NCI-H748 treated with DMSO at 0.1 percent for 48 hours (cell line): ENCODE data around the gene KCNIP3.

Experiments used
- DNase-seq: peaks from one replicate; lab custom pipeline; 2025; lab: John Stamatoyannopoulos, UW

The KCNIP3 gene

DNA sequence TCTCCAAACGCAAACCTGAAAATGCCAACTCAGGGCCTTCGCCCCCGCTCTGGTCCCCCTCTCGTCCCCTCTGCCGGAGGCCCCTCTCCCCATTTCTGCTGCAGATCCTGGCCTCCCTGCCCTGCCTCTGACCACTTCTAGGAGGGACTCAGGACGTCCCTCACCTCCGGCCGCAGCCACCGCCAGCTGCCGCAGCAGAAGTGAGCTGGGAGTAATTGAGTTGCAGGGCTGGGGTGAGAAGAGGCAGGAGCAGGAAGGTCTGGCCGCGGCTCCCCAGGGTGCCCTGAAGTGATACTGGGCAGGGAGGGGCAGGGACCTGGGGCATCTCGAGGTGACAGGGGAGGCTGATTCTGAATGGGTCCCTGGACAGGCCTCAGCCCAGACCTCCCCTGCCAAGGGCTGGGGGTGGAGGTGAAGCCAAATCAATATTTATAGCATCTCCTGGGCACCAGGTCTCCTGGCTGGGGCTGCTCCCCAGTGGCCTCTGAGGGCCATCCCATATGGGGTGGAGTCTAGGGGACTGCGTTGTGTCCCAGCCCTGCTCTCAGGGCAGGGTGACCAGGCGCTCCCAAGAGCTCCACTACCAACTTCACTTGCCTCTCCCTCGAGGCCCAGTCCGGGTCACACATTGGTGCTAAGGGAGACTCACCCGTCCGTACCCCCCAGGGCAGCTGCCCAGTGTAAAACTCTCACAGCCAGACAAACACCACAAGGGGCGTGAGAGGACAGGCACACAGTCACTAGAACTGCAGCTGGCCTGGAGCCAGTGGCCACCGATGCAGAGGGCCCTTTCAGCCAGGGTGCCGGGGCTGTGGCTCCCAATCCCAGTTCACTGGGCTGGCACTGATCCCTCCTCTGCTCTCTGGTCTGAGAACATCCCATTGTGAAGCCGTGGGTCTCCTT, 33.0 kb downstream of the KCNIP3 start:
- DNase-seq, result no peak

DNA sequence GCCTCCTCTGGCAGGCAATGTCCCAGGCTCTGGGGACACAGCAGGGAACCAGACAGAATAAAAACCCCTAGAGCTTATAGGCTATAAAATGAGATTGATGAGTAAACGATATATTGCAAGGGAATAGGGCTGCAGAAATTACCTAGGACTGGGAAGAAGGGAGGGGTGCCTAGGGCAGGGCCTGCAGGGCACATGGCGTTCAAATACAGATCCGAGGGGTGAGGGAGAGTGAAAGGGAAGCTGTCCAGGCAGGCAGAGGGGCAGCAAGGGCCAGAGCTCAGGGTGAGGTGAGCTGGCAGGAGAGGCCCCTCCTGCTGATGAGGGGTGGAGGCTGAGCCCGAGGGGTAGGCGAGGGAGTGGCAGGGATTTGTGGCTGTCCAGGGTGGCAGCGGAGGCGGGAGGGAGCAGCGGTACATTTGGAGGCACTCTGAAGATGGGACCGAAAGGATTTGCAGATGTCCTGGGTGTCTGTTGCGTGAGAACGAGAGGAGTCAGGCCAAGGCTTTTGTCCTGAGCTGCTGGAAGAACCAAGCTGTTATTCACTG, 33.7 kb downstream of the KCNIP3 start:
- DNase-seq, result no peak

DNA sequence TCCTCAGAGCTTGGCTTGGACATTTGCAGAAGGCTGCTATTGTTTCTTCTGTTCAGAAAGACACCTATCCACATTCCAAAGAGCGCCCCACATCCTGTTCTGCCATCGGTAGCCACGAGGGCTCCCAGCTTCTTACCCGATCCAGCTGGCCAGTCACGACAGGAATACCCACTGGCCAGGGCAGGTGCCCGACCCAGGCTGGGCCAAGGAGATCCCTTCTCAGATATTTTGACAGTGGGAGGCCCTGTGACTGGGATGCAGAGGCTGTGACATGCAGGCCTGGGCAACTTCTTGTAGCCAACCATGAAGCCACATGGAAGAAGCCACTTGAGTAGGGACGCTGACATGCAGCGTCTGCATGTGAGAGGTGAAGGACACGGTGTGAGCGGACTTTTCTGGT, 34.5 kb downstream of the KCNIP3 start:
- DNase-seq, result no peak

DNA sequence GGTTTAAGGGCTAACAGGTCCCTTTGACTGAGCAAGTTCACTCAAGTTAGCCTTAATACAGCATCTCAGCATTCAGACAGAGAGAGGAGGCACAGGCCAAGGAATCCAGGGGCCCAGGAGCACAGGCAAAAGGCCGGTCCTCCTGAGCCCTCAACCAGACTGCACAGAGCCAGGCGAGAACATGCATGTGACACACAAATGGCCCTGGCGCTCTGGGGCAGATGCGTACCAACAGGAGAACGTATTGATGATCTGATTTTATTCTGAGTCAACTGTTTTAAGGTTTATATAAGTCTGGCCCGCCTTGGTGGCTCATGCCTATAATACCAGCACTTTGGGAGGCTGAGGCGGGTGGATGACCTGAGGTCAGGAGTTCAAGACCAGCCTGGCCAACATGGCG, 34.9 kb downstream of the KCNIP3 start:
- no peak for DNase-seq

DNA sequence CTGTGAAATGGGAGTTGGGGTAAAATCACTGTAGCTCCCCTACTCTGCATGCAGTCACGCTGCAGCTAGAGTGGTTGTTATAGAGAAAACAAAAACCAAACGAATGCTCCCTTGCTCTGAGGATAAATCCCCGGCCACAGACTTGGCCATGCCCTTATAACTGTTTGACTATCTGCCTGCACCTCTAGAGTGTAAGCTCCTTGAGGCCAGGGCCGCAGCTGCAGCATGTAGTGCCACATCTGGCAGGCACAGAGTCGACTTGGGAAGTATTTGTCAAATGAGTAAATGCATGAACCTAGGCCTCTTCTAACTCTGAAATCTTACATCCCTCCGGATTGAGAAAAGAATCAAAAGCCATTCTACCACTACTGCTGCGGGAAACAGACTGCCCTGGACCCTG, 35.9 kb downstream of the KCNIP3 start:
- DNase-seq, result no peak

DNA sequence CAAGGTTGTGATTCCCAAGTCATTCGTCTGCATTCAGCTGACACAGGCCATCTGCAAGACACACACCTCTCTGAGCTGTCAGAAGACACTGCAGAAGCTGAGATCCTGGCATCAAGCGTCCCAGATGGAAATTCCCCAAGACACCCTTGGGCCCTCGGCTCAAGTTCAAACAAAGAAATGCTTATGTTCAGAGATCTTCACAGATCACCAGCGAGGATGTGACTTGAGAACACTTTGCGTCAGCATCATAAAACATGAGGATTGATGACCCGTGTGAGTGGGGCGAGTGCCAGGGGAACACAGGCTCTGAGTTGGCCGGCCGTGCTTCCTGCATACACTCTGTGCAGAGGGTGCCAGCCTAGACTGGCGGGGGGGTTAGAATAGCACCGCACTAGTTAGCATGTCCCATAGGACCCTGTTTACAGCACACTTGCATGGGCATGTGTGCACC, 36.8 kb downstream of the KCNIP3 start:
- no peak for DNase-seq

DNA sequence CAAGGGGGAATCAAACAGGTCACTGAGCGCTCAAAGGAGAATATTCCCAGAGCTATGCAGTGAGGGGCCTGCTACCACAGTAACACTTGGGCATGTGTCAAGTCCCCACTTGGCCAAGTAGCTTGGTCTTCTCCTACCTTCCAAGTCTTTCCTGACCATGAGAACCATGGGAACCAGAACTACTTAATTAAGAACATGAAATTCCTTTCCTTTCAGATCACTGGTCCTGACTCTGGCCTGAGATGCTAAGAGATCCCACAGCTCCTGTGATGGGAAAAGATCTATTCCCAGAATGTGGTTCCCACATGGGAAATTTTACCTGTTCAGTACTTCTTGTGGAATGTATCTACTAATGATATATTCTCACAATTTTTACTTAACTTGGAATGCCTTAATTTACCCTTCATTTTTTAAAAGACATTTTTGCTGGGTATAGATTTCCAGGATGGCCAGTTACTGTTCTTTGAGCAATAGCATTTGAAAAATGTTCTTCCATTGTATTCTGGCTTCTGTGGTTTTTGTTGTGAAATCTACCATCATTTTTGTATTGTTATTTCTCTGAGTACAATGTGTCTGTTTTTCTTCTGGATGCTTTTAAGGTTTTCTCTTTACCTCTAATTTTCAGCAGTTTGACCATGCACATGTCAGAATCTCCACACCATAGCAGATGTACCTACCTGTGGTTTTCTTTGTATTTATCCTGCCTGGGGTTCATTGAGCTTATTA, 37.9 kb downstream of the KCNIP3 start:
- no peak for DNase-seq

DNA sequence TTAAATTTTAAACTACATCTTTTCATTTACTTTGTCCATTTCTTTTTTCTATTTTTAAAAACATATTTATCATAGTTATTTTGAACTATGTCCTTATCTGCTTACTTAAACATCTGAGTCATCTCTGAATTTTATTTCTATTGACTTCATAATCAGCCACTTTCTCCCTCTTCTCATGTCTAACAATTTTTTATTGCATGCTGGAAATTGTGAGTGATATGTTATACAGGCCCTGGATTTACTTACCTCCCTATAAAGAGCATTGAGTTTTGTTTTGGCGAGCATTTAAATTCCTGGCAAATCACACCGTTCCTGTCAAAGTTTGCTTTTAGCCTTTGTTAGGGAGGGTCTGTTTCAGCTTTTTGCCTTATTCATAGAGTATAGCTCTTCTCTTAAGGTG, 39.3 kb downstream of the KCNIP3 start:
- no peak for DNase-seq

DNA sequence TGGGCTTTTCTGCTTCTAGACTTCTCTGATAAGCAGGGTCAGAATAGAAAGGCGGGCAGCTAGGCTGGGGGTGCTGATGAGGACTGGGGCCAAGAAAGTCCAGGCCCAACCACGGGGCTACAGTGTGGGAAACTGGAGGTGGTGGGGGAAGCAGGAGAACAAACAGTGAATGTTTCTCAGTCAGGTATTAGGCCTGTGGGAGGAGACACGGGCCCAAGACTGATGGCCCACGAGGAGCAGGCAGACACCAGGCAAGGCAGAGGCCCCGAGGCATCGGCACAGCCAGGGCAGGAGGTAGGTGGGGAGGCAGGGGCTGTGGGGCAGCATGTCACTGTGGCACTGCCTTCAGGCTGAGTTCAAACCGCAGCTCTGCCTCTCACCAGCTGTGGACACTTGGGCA, 40.7 kb downstream of the KCNIP3 start:
- DNase-seq, result no peak

DNA sequence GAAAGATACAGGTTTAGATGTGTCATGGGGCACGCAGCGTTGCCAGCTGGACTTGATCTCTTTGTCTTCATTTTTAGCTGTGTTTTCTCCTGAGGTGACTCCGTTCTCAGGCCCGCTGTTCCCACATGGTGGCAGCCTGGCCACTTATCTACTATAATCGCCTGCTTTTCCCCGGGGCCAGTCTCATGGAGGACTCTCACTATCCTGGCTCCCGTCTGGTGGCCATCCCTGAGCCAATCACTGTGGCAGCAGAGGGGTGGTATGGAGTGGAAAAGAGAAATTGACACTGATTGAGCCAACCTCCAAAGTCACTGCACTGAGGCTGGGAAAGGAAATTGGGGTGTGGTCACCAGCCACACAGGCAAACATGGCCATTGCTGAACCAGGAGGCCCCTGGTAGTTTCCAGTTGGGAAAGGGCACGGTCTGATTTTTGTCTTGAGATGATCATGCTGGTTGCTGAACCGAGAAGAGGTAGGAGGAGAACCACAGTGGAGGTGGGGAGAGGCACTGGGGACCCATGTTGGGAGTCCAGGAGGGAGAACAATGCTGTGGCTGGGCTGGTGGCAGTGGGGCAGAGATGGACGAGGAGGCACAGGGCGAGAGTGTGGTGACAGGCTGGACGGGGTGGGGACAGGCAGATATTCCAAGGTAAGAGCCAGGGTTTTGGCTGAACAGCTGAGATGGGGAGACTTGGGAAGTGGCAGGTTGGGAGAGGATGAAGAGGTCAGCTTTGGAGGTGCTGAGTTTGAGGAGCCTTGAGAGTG, 45.6 kb downstream of the KCNIP3 start:
- DNase-seq, result no peak

DNA sequence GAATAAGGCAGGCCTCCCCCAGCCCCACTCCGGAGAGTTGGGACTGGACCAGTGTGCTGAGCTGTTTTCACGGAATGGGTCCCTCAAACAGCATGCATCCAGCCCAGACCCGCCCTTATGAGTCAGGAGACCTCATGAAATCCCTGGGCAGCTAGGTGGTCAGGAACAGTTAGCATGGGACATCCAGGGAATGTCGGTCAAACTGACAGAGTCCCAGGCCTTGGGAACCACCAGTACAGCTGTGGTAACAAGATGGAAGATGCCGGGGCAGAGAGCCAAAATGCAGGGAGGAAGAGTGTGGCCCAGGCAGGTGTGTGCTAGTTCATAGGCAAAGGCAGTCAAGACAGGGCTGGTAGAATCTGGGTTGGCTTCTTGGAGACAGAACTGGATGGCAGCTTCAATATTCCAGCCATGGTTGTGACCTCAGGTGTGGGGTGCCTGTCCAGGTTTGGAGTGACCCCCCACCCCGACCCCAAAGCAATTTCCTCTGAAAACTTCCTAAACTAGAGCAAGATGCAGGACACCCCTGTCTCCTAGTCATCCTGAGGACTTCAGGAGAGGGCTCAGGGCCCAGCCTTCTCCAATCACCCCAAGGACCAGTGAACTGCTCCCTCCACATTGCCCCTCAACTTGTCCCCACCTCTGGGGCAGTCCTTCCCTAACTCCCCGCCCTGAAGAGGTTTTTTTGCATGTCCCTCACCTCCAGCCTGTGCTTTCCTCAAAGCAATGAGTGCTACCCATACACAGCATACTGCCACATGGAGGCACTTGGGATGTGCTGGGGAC, 46.5 kb downstream of the KCNIP3 start:
- no peak for DNase-seq

DNA sequence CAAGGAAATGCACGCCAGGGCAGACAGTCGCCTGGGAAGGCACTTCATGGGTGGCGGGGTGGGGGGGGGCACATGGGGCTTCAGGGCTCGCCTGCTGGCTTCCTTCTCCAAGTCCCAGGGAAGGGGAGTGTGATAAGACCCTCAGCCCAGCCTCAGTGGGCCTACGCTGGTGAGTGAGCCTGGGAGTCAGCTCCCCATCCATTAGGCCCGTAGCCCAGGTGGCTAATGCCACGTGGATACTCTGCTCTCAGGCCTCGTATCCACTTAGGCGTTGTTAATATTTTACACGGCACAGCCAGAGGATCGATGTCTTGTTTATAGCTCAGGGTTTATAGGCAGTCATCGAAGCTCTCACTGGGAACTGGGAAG, 47.1 kb downstream of the KCNIP3 start:
- DNase-seq, result no peak

DNA sequence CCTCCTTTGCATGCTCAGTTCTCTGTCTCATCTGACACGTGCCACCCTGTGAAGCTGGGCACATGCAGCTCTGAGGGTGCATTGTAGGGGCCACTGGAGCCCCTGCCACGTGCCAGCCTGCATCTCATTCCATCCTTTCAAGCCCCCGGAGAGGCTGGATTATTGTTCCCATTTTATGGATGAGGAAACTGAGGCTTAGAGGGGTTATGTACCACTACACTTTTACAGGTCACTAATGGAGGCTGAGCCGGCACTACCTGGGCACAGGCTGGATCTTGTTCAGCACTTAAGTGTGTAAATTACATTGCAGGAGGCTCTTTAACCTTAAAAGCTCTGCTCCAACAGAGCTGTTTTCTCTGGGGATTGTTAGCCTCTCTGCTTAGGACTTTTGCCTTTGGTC, 47.5 kb downstream of the KCNIP3 start:
- no peak for DNase-seq

DNA sequence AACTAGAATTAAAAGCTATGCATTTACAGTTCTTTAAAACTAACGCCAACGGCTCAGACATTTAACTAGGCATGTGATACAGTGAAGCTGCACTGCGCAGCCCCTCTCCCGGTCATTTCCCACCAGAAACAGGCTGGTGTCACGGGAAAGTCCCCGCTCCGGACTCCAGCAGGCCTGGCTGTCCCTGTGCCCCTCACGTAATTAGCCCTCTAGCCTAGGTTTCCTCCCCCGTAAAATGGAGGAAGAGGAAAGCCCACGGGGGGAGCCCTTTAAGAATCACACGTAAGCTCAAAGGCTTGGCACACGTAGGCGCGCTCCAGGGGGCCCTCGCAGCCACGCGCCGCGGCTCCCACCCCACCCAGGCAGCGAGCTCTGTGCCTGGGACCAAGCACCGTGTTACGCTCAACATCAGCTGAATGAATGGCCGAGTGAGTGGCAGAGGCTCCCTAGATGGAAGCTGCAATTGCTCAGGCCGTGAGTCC, 48.0 kb downstream of the KCNIP3 start:
- no peak for DNase-seq

DNA sequence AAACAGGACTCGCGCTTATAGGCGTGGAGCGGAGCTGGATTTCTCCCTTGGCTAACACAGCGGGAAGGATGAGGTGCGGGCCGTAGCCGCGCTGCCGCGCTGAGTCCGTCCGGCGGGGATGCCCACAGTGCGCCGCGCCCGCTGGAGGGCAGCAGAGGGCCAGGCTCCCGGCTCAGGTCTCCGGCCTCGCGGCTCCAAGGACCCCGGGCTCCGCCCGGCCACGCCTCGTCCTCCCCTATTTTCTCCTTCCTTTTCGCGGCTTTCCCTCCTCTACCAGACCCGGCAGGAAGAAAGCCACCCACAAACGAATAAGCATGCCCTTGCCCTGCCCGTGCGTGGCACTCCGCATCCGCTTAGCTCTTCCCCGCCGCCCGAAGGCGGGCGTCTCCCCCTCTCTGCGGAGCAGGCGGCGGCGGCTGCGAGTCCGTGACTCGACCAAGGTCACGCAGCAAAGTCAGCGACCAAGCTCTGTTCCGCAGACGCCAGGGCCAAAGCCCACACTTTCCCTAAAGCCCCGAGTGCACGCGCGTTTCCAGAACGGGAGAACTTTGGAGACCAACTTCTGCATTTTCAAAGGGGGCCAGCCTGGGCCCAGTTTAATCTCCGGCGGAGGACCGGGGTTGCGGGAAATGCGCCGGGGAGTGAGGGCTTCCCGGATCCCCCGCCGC, 48.5 kb downstream of the KCNIP3 start:
- peak; percentile 33 for DNase-seq

DNA sequence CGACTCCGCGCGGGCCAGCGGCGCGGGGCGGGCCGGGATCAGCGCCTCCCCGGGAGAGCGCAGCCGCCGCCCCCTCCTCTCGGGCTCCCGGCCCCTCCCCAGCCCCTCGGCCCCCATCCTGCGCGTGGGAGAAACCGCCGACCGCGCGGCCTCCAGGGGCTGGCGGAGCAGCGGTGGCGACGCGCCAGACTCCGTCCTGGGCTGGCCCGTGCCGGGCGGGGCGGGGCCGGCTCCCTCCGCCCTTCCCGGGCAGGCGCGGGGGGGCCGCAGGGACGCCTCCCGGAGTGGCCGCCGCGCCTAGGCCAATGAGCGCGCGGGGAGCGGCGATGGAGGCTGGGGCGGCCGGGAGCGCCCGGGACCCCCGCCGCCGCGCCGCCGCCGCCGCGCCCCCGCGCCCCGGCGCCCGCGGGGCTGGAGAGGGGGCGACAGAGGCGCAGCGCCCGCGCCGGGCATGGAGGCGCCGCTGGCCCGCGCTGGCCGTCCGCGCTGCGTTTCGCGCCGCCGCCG, 49.1 kb downstream of the KCNIP3 start:
- no peak for DNase-seq

DNA sequence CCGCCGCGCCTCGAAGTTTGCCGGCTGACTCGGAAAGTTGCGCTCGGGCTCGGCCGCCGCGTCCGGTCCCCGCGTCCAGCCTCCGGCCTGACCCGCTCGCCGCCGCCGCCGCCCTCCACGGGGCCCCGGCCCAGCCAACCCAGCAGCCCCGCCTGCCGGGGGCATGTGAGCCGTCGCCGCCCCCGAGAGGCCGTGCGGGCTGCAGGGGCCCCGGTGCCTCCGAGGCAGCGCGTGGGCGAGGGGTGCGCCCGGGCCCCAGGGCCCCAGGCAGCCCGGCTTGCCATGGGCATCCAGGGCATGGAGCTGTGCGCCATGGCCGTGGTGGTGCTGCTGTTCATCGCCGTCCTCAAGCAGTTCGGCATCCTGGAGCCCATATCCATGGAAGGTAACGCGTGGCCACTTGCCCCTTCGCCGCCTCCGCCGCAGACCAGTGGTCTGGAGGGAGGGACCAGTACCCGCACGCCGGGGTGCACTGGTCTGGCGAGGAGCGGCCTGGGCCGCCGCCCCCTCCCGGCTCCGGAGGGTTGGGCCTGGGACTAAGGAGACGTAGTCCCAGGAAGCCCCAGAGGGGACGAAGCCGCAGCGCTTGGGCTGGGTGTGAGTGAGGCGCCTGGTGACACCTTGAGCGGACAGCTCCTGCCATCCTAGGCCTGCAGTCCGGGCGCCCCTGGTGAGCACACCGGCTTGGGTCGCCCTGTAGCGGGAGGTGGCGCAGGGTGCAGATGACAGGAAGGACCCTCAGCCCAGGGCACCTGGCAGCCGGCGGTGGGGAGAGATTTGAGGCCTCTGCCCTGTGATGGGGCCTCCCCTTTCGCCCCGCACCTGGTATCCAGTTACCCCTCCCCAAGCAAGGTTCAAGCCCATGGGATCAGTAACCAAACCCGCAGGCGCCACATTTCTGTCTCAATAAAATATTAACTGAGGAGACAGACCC, 49.9 kb downstream of the KCNIP3 start:
- no peak for DNase-seq

DNA sequence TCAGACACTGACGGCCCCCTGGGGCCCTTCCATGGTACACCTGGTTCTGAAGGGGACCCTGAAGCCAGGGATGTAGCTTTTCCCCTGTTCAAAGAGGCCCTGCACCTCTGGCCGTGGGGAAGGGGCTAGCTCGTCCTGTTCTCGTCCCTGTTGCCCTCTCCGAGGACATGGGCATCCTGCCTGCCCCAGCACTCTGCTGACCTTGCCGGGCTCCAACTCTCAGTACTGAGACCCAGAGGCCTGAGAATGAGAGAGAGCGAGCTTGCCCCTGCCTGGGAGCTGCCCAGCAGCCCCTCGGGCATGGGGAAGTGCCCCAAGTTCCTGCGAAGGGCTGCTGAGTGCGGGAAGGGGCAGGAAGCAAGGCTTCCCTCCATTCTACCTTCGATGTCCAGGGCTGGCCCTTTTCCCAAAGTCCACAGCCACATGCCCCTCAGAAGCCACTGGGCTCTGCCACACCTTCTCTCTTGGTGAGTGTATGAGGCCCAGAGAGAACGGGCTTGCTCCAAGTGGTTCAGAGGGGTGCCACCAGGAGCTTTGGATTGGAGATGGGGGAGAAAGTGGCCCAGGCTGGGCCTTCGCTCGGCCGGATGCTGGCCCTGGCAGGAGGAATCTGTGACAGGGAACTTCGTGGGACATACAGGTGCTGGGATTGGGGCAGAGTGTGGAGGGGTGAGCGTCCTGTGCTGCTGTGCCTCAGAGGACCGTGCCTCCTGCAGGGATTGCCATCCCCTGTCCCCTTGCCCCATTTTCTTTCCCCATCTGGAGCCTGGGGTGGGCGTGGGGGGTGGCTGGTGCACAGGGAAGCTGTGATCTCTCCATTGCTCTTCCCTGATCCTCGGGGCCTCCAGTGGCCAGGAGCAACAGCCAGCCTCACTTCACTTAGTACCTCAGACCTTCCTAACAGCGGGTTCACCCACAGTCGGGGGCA, 50.8 kb downstream of the KCNIP3 start:
- no peak for DNase-seq
